CMK (cell line): Measurements from ENCODE around the gene TMEM132C.

Experiments
- DNase-seq: peaks from one replicate; pipeline ENCODE4 v3.0.0-alpha.2; 2010; ENCODE audit warnings: low read depth

TMEM132C gene

DNA sequence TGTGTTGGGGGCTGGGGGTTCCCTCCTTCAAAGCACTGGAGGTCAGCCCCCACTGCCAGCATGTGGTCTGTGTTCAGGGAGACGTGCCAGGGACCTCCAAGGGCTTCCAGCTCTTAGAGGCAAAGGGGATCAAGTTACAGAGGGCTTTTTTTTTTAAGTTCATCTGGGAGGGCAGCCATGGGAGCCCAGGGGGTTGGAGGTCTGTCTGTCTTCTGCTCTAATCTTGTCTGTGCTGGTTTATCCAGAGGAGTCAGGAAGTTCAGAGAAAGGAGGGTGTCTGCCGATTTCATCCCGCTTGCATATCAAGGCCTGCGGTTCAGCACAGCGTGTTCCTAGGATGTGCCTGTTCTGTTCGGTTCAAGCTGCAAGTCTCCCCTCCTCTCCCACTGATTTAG, 72.2 kb downstream of the TMEM132C start:
- DNase-seq: no peak

DNA sequence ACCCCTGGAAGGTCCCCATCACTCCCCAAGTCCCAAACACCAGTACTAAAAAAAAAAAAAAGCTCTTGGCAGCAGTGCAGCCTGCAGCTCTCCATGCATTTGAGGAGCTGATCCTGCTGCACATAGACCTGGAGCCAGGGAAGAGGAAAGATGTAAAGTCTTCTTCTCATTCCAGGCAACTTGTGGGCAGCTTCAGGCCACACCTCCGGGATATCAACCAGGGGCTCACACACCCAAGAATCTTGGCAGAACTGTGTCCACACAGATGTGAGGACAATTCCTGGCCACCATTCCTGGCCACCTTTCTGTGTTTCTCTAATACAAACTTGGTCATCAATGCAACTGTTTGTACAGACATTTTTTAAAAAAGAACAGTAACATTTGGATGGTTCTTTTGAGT, 72.7 kb downstream of the TMEM132C start:
- DNase-seq: no peak

DNA sequence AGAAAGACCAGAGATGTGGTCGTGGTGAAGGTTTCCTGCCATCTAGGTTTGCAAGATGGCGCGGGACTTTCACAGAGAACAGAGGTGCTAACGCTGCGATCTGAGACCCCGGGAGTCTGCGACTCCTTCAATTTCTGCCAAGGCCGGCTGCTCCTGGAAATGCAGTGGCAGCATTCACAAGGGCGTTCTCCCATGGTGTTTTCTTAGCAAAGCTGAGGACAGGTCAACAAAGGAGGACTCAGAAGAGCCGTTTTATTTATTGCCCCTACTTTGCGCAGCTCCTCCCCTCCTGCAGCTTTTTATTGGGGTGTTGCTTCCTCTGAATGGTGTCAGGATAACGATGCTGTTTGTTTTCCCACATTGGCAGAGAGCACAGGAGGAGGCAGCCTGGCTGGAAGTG, 86.3 kb downstream of the TMEM132C start:
- DNase-seq: no peak

DNA sequence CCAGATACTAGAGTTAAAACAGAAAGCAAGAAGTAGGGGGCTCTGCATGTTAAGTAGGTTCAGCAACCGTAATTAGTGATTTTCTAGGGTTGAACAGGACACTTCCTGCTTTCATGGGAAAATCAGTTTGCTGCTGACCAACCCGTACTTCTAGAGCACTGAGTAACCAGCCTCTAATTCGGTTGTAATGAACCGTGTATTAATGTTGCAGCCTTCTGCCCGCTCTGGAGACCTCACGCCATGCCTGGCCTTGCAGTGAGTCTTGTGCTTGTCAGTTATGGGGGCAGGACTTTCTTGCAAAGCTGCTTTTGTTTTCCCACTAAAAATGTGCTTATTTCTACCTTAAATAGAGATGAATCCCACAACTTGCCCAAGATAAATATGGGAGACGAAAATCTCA, 89.6 kb downstream of the TMEM132C start:
- DNase-seq: no peak

DNA sequence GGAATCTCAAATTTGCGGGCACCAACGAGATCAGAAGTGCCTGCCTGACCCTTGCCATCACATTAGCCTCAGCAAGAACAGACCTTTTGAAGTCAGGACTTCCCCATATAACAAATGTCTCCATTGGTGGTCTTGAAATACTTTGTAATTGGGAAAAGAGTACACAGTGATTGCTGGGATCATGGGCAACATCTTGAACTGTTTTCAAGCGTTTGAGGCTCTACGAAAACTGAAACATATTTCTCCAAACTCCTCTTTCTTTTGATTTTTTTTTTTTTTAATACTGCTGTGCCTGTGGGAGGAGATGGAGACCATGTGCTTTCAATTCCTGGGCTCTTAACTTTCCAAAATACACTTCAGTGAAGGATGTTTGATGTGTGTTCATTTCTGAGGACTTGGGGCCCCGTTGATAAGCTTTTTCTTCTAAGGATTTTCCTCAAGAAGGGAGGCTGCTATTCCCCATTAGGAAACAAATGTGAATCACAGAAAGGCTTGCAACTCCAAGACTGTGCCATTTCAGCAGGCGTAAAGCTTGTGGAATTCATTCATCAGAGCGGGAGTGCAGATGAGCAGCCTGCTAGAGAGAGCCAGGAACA, 94.5 kb downstream of the TMEM132C start:
- DNase-seq: no peak

DNA sequence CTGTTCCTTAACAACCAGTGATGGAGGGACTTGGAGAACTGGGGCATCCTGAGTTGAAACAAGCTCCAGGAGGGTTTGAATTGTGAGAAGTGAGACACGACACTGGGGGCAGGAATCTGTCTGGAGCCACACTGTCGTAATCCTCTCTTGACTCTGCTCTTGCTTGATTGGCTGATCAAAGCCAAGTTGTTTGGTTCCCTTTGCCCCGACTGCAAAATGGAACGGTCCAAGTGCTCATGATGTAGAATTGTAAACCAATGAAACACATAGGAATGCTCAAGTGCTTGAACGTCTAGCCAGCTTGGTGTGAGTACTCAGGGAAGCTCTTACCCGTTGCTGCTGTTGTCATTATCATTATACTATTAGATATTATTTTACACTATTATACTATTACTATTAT, 98.1 kb downstream of the TMEM132C start:
- DNase-seq: no peak

DNA sequence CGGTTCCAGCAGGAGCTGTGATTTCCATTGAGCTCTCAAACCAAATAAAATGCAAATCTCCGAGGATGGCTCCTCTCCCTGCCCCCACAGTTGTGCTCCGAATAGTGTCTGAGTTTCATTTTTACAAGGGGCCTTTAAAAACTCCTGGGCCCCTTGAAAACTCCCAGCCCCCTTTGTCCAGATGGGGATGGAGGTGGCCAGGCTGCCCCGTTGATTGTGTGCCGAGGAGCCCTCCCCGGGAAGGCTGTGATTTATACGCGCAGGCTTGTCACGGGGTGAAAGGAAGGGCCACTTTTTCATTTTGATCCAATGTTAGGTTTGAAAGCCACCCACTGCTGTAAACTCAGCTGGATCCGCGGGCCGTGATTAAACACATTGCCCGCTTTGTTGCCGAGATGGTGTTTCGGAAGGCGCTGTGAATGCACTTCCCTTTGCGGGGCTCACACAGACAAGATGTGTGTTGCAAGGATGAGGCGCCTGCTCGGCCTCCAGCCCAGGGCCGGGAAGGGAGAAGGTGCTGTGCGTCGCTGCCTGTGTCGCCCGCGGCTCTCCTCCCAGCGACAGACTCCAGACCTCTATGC, 98.8 kb downstream of the TMEM132C start:
- no peak for DNase-seq

DNA sequence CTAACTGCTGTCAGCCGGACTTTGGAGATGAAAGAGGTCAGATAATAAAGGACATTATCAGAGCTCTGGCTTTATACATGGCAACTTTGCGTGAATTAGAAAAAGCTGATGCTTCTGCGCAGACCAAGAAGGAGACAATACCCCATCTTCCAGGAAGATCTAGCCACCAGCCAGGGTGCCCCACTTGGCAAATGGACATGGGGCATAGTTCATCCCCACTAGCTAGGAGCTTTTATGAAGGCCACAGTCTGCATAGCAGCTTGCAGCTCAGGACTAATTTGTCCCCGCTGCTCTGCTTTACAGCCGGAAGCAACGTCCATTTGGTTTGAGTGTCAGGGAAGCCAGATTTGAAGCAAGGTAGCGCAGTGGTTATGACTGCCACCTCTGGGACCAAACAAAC, 101.0 kb downstream of the TMEM132C start:
- no peak for DNase-seq

DNA sequence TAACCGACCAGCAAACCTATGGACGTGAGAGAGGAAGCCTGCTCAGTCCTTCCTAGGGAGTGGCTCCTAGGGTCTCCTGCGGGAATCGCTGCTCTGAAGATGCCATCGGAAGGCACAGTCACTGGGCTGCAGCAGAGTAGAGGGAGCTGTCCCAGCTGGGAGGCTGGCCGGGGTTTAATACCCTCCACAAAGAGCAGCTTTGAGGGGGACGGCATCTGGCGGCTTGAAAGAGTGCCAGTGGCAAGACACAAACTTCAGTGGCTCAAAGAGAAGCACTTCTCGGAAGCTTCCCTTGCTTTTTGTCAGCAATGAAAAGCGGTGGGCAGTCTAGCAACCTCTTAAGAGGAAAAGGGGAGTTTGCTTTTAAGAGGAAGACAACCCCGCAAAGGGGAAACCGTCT, 114.6 kb downstream of the TMEM132C start:
- no peak for DNase-seq

DNA sequence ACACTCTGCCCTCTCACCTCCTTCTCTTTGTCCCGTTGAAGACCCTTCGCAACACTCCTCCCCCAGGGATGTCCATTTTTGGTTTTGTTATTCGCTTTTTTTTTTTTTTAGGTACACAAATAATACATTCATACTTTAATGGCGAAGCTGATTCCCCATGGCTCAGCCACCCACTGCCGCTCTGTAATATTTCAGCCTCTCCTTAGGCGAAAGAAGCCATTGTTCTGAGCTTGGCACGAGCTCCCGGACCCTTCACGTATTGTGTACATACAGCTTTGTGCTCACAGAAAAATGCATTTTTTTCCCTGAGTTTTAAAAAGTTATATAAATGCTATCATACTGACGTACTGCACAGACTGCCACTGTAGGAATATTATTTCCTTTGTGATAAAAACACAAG, 115.0 kb downstream of the TMEM132C start:
- DNase-seq: no peak

DNA sequence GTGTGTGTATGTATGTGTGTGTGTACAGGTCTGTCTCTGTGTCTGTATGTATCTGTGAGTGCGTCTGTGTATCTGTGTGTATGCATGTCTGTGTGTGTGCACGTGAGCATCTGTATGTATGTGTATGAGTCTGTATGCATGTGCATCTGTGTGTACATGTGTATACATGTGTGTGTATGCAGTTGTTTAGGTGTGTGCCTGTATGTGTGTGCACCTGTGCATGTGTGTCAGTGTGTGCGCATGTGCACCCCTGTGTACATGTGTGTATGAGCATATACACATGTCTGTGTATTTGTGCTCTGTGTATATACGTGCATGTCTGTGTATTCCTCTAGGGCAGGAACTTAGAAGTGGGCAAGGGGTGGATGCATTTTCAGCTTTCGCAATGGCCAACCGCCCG, 116.0 kb downstream of the TMEM132C start:
- DNase-seq: no peak

DNA sequence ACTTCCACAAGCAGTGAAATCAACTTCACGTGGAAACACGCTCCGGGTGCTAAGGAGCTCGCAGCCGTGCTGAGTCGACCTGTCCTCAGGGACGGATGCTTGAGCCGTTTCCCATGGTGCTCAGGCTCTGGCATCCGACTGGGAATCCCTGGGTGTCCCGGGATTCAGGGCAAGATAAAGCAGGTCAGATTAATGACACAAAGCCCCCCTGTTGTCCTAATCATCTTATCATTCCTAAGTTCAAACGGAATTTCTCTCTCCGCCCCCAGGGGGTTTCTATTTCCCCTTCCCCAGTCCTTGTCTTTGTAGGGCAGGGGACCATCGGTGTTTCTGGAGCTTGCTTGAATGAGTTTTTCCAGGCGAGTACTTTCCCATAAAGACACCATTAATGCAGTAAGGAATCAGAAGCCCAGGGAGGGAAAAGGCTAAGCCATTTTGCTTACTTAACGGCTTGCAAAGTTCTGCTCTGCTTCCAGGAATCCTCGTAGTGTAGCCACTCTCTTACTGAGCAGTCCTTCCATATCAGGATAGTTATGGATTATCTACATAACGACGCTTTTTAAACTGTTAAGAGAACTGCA, 116.5 kb downstream of the TMEM132C start:
- no peak for DNase-seq

DNA sequence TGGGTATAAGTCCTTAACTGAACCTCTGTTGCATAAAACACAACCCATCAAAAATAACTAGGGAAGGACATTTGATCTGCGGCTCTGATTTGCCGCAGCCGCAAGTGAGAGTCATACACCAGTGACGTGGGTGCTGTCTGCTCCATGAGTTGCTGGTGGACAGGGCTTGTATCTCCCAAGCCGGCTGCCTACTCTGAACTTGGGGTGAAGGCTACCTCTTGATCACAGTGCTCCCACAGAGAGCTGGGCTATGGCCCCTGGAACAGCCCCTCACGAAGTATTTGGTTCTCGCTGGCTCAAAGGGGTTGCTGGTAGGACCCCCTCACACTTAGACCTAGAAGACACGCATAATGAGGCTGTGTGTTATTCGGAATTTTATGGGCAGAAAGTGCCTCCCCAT, 118.8 kb downstream of the TMEM132C start:
- no peak for DNase-seq

DNA sequence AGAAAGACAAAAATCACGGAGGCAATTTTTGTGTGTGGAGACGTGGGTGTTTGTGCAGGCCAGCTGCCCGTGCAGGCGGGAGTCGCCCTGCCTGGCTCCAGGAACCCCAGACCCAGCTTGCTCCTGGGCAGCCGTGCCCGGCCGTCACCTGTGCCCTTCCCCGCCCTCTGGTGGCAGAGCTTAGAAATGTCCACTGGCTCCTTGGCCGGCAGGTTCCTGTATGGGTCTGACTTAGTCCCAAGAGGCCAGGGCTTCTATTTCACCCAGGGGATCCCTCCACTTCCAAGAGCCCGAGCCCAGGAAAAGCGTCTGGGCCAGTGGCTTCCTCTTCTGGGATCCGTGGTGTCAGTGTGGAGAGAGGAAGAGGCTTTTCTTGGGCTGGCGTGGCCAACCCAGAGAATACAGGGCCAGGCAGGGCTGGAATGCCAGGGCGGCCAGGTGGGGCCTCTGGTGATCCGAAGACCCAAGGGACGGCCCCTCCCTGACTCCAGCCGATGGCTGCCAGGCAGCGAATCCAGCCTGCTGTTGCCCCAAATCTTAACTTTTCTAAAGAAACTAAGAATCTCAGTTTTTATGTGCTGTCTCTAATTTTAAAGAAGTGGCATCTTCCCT, 120.9 kb downstream of the TMEM132C start:
- DNase-seq: peak; percentile 26

DNA sequence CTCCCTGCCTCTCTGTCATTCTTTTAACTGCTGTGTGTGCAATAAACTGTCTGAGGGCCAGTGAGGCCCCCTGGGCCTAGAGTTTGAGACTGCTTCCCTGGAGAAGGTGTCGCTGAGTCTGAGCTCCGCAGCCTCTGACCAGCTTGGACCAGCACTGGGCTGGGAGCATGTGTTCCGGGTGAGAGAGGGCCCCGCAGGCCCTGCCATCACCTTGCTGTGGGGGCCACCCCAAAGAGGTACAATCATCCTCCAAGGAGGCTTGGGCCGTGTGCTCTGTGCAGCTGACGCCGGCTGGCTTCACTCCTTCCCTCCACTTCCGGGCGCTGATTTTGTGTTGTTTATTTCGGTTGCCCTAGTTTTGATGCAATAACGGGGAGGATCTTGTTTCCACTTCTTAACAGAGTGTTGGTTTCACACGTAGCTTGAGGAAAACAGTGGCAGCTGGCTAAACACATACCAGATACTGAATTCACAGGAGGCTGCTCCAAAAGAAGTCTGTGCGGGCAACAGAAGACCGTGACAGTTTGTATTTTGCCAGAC, 121.6 kb downstream of the TMEM132C start:
- no peak for DNase-seq

DNA sequence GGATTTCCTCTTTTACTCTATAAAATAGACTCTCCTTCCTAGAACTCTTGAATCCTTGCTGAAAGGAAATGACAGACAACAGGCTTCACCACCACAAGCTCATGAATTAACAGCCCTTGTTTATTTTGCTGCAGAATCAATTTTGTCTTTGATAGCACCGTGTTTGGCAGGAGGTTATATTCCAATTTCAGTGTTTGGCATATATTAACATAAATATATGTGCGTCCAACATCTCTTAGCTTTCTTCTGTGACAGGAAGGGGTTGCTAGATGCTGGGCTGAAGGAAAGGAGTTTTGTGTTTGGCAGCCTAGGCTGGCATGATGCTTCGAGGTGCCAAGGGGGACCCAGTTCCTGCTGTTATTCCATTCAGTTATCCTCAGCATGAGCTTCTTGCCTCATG, 126.4 kb downstream of the TMEM132C start:
- no peak for DNase-seq

DNA sequence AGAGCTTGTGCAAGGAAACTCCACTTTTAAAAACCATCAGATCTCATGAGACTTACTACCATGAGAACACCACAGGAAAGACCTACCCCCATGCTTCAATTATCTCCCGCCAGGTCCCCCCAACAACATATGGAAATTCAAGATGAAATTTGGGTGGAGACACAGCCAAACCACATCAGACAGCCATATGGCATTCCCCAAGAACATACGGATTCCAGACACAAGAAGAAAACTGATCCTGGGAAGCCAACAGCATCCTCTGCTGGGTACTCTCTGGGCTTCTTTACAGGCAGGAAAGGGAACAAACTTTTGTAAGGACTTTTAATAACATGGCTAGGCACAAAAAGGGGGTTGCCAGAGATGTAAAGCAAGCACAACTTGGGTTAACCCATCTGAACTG, 127.2 kb downstream of the TMEM132C start:
- DNase-seq: no peak

DNA sequence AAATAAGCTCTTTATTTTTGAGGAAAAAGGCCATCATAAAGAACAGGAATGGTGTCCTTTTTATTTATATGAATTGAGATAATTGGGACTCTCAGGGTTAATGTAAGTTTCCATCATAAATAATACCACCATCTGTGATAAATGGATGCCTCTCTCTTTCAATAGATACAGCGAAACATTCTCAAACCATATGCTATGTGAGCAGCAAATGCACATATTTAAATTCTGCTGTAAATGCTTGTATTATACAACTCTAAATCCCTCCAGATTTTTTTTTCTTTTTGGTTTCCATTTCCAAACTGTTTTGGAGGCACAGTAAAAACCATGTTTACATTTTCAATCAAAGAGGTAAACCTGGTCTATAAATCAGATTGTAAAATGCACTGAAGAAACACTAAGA, 132.3 kb downstream of the TMEM132C start:
- no peak for DNase-seq

DNA sequence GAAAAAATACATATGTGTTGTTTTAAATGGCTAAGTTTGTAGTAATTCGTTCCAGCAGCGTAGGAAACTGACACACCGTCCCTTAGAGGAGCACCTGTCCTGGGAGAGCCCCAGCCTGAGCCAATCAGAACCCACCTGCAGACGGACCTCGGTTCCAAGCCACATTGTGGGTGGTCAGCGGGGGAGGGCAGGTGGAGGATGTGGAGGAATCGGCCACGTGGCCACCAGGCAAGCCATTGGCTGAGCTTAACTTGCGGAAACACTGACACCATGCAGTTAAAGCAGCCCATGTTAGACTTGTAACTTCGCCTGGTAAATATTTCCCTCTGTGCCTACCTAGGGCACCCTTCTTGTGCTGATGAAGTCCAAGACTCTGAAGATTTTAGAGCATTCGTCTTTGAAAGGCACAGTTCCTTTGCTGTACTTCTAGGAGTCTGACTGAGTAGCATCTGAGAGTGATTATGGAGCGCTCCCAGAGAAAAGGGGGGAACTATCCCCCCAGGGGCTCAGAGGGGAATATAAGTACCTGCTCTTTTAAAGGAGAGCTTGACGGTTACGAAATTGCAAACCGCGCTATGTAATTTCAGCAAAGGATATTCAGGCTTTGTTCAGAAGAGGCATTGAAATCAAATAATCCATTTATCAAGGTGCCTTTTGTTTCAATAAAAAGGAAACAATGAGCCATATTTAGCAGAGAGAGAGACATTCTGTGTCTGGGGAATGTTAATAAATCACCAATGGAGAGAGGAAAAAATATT, 135.7 kb downstream of the TMEM132C start:
- DNase-seq: no peak

DNA sequence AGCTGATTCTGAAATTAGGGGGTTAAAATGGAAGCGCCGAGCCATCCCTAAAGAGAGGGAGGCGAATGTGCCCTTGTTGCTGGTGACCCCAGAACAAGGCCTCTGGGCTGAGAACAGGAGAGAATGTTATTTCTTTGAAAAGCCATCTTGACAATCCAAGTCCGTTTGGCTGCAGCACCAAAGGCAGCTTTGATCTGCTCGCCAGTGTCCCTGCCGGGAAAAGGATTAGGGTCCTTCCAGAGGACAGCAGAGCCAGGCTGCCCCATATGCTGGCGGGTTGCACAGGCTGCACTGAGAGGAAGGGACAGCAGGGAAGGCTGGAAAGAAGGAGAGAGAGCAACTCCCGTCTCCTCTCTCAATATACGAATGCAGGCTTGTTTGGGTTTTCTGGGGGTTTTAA, 141.7 kb downstream of the TMEM132C start:
- DNase-seq: no peak

DNA sequence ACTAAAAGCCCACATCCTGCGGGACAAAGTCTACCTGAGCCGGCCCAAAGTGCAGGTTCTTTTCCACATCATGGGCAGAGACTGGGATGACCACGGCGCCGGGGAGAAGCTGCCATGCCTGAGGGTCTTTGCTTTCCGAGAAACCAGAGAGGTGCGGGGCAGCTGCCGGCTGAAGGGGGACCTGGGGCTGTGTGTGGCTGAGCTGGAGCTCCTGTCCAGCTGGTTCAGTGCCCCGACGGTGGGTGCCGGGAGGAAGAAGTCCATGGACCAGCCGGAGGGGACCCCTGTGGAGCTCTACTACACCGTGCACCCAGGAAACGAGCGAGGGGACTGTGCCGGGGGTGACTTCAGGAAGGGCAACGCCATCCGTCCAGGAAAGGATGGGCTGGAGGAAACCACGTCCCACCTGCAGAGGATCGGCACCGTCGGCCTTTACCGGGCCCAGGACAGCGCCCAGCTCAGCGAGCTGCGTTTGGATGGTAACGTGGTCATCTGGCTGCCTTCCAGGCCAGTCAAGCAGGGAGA, 148.1 kb downstream of the TMEM132C start:
- DNase-seq: no peak

DNA sequence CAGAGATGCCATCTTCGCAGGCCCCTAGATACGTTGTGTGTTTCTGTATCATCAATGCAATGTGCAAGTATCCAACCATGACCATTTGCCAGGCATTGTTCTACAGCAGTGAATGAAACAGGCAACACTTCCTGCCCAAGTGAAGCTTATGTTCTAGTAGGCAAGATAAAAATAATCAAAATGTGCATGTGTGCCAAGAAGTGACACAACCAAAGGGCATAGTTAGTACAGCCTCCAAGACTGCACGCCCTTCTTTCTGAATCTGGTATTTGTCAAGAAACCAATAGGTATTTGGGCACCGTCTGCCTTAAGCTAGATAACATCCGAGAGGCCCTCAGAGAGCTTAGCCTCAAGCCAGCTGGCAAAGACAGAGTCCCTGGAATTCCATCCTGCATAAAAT, 152.0 kb downstream of the TMEM132C start:
- no peak for DNase-seq
